Breast epithelium (tissue), 3 donors: ENCODE data around the gene FOXI1.

Experiments
- POLR2A ChIP-seq: fragments of 450-650 bp; IDR thresholded peaks from one replicate; pipeline ENCODE4 v1.6.1; 2016; ENCODE audit warnings: antibody characterized with exemption, mild to moderate bottlenecking, moderate library complexity
- POLR2AphosphoS5 ChIP-seq, 3 donors: sonication (generic); formaldehyde crosslinking; IDR thresholded peaks; one replicate each; pipeline ENCODE4 v1.6.1; 2017; ENCODE audit warnings: antibody characterized with exemption in 3 of 3
- TF ChIP-seq, protein P1 (sequence below), 3 donors: fragments of 450-650 bp; IDR thresholded peaks; one replicate each; pipeline ENCODE4 v1.5.1; 2016 to 2017; ENCODE audit warnings: antibody characterized with exemption in 3 of 3, mild to moderate bottlenecking in 3 of 3, moderate library complexity in 3 of 3

DNA sequence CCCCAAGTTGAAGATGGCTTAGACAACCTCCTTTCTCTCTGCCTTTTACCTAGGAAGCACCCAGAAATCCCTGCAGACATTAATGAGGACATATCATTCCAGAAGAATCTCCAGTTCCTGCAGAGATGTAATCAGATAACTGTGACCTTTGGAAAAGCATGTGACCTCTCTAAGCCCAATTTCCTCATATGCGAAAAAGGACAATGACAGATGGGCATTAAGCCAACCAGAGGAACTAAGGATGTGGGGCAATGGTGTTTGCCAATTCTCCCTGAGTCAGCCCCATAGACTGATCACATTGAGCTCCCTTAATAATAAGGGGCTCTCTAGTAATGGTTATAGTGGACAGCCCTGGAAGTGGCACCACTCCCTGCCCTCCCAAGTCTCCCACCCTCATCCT is 10.1 kb upstream of the FOXI1 start:
- TF ChIP-seq, protein P1, sequence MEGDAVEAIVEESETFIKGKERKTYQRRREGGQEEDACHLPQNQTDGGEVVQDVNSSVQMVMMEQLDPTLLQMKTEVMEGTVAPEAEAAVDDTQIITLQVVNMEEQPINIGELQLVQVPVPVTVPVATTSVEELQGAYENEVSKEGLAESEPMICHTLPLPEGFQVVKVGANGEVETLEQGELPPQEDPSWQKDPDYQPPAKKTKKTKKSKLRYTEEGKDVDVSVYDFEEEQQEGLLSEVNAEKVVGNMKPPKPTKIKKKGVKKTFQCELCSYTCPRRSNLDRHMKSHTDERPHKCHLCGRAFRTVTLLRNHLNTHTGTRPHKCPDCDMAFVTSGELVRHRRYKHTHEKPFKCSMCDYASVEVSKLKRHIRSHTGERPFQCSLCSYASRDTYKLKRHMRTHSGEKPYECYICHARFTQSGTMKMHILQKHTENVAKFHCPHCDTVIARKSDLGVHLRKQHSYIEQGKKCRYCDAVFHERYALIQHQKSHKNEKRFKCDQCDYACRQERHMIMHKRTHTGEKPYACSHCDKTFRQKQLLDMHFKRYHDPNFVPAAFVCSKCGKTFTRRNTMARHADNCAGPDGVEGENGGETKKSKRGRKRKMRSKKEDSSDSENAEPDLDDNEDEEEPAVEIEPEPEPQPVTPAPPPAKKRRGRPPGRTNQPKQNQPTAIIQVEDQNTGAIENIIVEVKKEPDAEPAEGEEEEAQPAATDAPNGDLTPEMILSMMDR (IDR thresholded peaks at IDR 0.05) = no peak
- TF ChIP-seq POLR2A = no peak
- no peak for TF ChIP-seq POLR2AphosphoS5 (IDR thresholded peaks at IDR 0.05)
